ENCODE measurements around the gene CHTF8. TPM values are rescaled to one million over a fixed set of nuclear protein-coding genes. Genes with fewer than 3 reads are reported as not detected.

The CHTF8 gene
- total and polyA plus RNA-seq, 10 of the 15 experiments (the other 5 are each of a cell fraction or from before 2014, with no cell fraction given): 18.5 to 159 (median 102) TPM

- TF ChIP-seq ZBTB4 (CRISPR knock-in tag; IDR thresholded peaks at IDR 0.05) (no peak), IKZF1 (conservative IDR thresholded peaks at IDR 0.05) (no peak), CHD2 (IDR thresholded peaks at IDR 0.05; ENCODE audit: borderline replicate concordance, low read depth, low read length) (no peak), LARP7 (IDR thresholded peaks at IDR 0.05) (no peak), ZNF384 (IDR thresholded peaks at IDR 0.05; ENCODE audit: borderline replicate concordance, low read depth, low read length) (no peak), RCOR1 (conservative IDR thresholded peaks at IDR 0.05; ENCODE audit: low read depth, low read length) (no peak), ZNF217 (IDR thresholded peaks at IDR 0.05) (no peak), TCF7 (IDR thresholded peaks at IDR 0.05; ENCODE audit: borderline replicate concordance) (no peak)
Observed at GRCh38 chr16:69115361-69115760, 17.0 kb downstream of the CHTF8 start (continued).

GRCh38 chr16:69114976-69115355 lies 17.4 kb downstream of the CHTF8 start:
- POLR2A ChIA-PET: no interaction called here
- H3K9ac ChIP-seq (ENCODE audit: control insufficient read depth, insufficient read depth, low read length): no peak overlapping the region
- SMC1A ChIA-PET (ENCODE audit: uncharacterized antibody, unreplicated experiment): no interaction called here
- H3K4me1 ChIP-seq (ENCODE audit: control insufficient read depth, insufficient read depth, low read length): no peaks in the 10 kb centered on the region
- no peak overlapping the region for H3K4me3 ChIP-seq
- H3K9me3 ChIP-seq (replicated peaks; ENCODE audit: control insufficient read depth, insufficient read depth, low read length): no peaks in the 10 kb centered on the region
- FAIRE-seq (no peak), ATAC-seq (no peak), DNase-seq (ENCODE audit: low read depth, low spot score) (no peak)
- no peak overlapping the region for H2AFZ ChIP-seq (ENCODE audit: control insufficient read depth, low read depth, low read length)
- no peak overlapping the region for H3K27ac ChIP-seq (ENCODE audit: control insufficient read depth, insufficient read depth)
- intact Hi-C loops (cut with micrococcal nuclease; ENCODE audit: unreplicated experiment): no loop called here
- CTCF ChIA-PET: interaction anchor here (0.7 to 4.0 kb wide), 5 partner anchors 9 to 713 kb away, joined by 3 to 38 read pairs (median 6); no protein-coding TSS in a partner anchor
- peaks cover 9 to 11% of the 10 kb centered on the region in 2 experiments for H3K36me3 ChIP-seq (ENCODE audit: control insufficient read depth in 2 of 2, insufficient read depth in 2 of 2, low read length in 1 of 2)
- H3K79me2 ChIP-seq (ENCODE audit: control insufficient read depth, insufficient read depth, low read length): no peaks in the 10 kb centered on the region
- TF ChIP-seq CBFB (IDR thresholded peaks at IDR 0.05; ENCODE audit: low read depth): no peak
- no peak for TF ChIP-seq HDGF (IDR thresholded peaks at IDR 0.05)
- no peak for TF ChIP-seq ZNF592 (IDR thresholded peaks at IDR 0.05)
- TF ChIP-seq ZNF217 (IDR thresholded peaks at IDR 0.05): no peak
- TF ChIP-seq SPI1 (IDR thresholded peaks at IDR 0.05; ENCODE audit: borderline replicate concordance, insufficient read depth, low read depth, low read length): no peak
- TF ChIP-seq MEF2A (IDR thresholded peaks at IDR 0.05; ENCODE audit: insufficient read depth, low read depth, low read length): no peak
- TF ChIP-seq CBX3 (IDR thresholded peaks at IDR 0.05; ENCODE audit: borderline replicate concordance, low read depth): no peak
- TF ChIP-seq POLR2AphosphoS2 (IDR thresholded peaks at IDR 0.05; ENCODE audit: low read depth, low read length): no peak
- no peak for TF ChIP-seq TCF3 (IDR thresholded peaks at IDR 0.05; ENCODE audit: borderline replicate concordance, insufficient read depth, low read depth, low read length)
- TF ChIP-seq ZNF274 (IDR thresholded peaks at IDR 0.05; ENCODE audit: insufficient read depth, insufficient read length): no peak
- WGBS (ENCODE audit: insufficient coverage, insufficient replicate concordance, low lambda C conversion rate, missing lambda C conversion rate): 100% methylated on average over 6 of the region's 6 CpGs
- no peaks in the 10 kb centered on the region for H4K20me1 ChIP-seq (ENCODE audit: control insufficient read depth, insufficient read depth)
- in situ Hi-C loops (cut with MboI): no loop called here
- RAD21 ChIA-PET (ENCODE audit: unreplicated experiment): no interaction called here
- no TSS peak for BruUV-seq (replicated peaks)
- no peak overlapping the region for H3K4me2 ChIP-seq (ENCODE audit: control insufficient read depth, insufficient read depth)
- no peaks in the 10 kb centered on the region for H3K27me3 ChIP-seq (replicated peaks in 1 of 2; ENCODE audit: control insufficient read depth in 2 of 2, insufficient read depth in 2 of 2, low read length in 1 of 2)

Measured in GM12878 (cell line).